GM12878 (cell line): ENCODE data around the gene MTMR3. TPM values are rescaled to one million over a fixed set of nuclear protein-coding genes. Genes with fewer than 3 reads are reported as not detected.

Experiments
- ATAC-seq: fragments of 200-7000 bp; cut with Tn5 transposase; 3 replicates; pipeline ENCODE4 v1.9.1; 2020; ENCODE audit warnings: mild to moderate bottlenecking, moderate library complexity
- BruUV-seq: library from RNA; stranded (reverse); fragments of 400-500 nt; replicated peaks from 2 replicates; lab custom pipeline; 2021; lab: Mats Ljungman, UMichigan
- CTCF ChIA-PET: fragments of 300-600 bp; sonication (Branson Sonifier 250); formaldehyde crosslinking; extraction: SDS; loops from one replicate; lab custom pipeline; 2021; ENCODE audit warnings: inconsistent platforms; lab: Yijun Ruan, JAX
- POLR2A ChIA-PET: fragments of 350-600 bp; formaldehyde crosslinking; extraction: SDS; loops from one replicate; lab custom pipeline; 2021; ENCODE audit warnings: inconsistent platforms; lab: Charles Lee
- RAD21 ChIA-PET: fragments of 300-600 bp; sonication (Branson Sonifier 250); formaldehyde crosslinking; loops from one replicate; lab custom pipeline; 2023; ENCODE audit warnings: antibody characterized with exemption; ENCODE audit not compliant: unreplicated experiment; lab: Charles Lee
- SMC1A ChIA-PET: fragments of 300-600 bp; sonication (Branson Sonifier 250); formaldehyde crosslinking; loops from one replicate; lab custom pipeline; 2023; ENCODE audit not compliant: unreplicated experiment, uncharacterized antibody; lab: Charles Lee
- DNase-seq: peaks from one replicate; pipeline ENCODE4 v3.0.0-alpha.2; 2011; ENCODE audit warnings: low read depth, low spot score
- FAIRE-seq: peaks from 3 replicates; lab custom pipeline; 2011; peaks lifted over from hg19 to GRCh38; lab: Jason Lieb, UNC
- H2AFZ ChIP-seq: 2 replicates; pipeline ENCODE4 v1.6.0; 2011; ENCODE audit warnings: low read depth, low read length, control low read depth; ENCODE audit not compliant: control insufficient read depth
- H3K27ac ChIP-seq: 2 replicates; pipeline ENCODE4 v1.5.1; 2011; ENCODE audit warnings: control low read depth; ENCODE audit not compliant: control insufficient read depth, insufficient read depth
- H3K27me3 ChIP-seq, 2 experiments: replicated peaks in 1 of 2; 2 replicates each; pipeline versions ENCODE4 v1.6.0 to v1.6.1; 2011; ENCODE audit warnings: low read length in 1 of 2; ENCODE audit not compliant: control insufficient read depth in 2 of 2, insufficient read depth in 2 of 2
- H3K36me3 ChIP-seq, 2 experiments: 2 replicates each; pipeline ENCODE4 v1.5.1; 2011; ENCODE audit warnings: low read length in 1 of 2; ENCODE audit not compliant: control insufficient read depth in 2 of 2, insufficient read depth in 2 of 2
- H3K4me1 ChIP-seq: 2 replicates; pipeline ENCODE4 v1.6.1; 2011; ENCODE audit warnings: mild to moderate bottlenecking, low read length, moderate library complexity, mixed read lengths; ENCODE audit not compliant: control insufficient read depth, insufficient read depth
- H3K4me2 ChIP-seq: 2 replicates; pipeline ENCODE4 v1.6.0; 2011; ENCODE audit warnings: control low read depth; ENCODE audit not compliant: control insufficient read depth, insufficient read depth
- H3K4me3 ChIP-seq: fragments of 200-600 bp; sonication (generic); 2 replicates; pipeline ENCODE4 v1.5.1; 2016
- H3K79me2 ChIP-seq: 2 replicates; pipeline ENCODE4 v1.6.0; 2011; ENCODE audit warnings: low read length; ENCODE audit not compliant: control insufficient read depth, insufficient read depth
- H3K9ac ChIP-seq: 2 replicates; pipeline ENCODE4 v1.8.0; 2011; ENCODE audit warnings: low read length, control low read depth, mixed read lengths; ENCODE audit not compliant: control insufficient read depth, insufficient read depth
- H3K9me3 ChIP-seq: replicated peaks from 3 replicates; pipeline ENCODE4 v1.5.1; 2011; ENCODE audit warnings: mild to moderate bottlenecking, low read length; ENCODE audit not compliant: control insufficient read depth, insufficient read depth
- H4K20me1 ChIP-seq: 2 replicates; pipeline ENCODE4 v1.6.0; 2011; ENCODE audit not compliant: control insufficient read depth, insufficient read depth
- BCL3 ChIP-seq: IDR thresholded peaks from 2 replicates; pipeline ENCODE4 v1.6.1; 2011; ENCODE audit warnings: borderline replicate concordance, low read depth, mild to moderate bottlenecking, moderate library complexity, low read length; ENCODE audit not compliant: insufficient read depth, poor library complexity, severe bottlenecking
- CREM ChIP-seq: IDR thresholded peaks from 2 replicates; pipeline ENCODE4 v1.6.1; 2014; ENCODE audit warnings: antibody characterized with exemption, low read depth
- MAX ChIP-seq: IDR thresholded peaks from 2 replicates; pipeline ENCODE4 v1.6.1; 2012; ENCODE audit warnings: low read depth, low read length, improper control_type of control experiment
- MXI1 ChIP-seq: fragments of 150-350 bp; IDR thresholded peaks from 2 replicates; pipeline ENCODE4 v1.6.1; 2011; ENCODE audit warnings: low read depth, mild to moderate bottlenecking, inconsistent platforms, low read length, improper control_type of control experiment
- NRF1 ChIP-seq: conservative IDR thresholded peaks from 2 replicates; pipeline ENCODE4 v1.6.1; 2011; ENCODE audit warnings: mild to moderate bottlenecking, low read depth, low read length, improper control_type of control experiment
- USF1 ChIP-seq: IDR thresholded peaks from 2 replicates; pipeline ENCODE4 v1.6.1; 2011; ENCODE audit warnings: borderline replicate concordance, low read depth, mild to moderate bottlenecking, moderate library complexity, mixed read lengths, low read length; ENCODE audit not compliant: insufficient read depth; ENCODE audit errors: extremely low read length
- ZBED1 ChIP-seq: IDR thresholded peaks from 2 replicates; pipeline ENCODE4 v1.6.1; 2016; ENCODE audit warnings: borderline replicate concordance
- WGBS: methylation state at CpG from one replicate; pipeline ENCODE4 v1.1.6; 2016; ENCODE audit warnings: low lambda C conversion rate; ENCODE audit not compliant: insufficient replicate concordance, insufficient coverage; ENCODE audit errors: missing lambda C conversion rate; 5-methylcytosine and 5-hydroxymethylcytosine counted together
- in situ Hi-C: fragments of 300-500 bp; cut with MboI; formaldehyde crosslinking; loops from 9 replicates; pipeline ENCODE4 v1.14.3; 2018; ENCODE audit warnings: mixed read lengths
- intact Hi-C: fragments of 100-400 bp; cut with micrococcal nuclease; formaldehyde crosslinking; loops from one replicate; pipeline ENCODE4 v1.14.2; 2022; ENCODE audit not compliant: unreplicated experiment
- polyA plus RNA-seq, 11 experiments: library from polyadenylated mRNA; depleted of rRNA in 4 of 11; unstranded in 6 of 11; stranded (reverse) in 5 of 11; fragments of >200 nt; fragmentation: Nextera tagmentation in 4 of 11; fragmentation: Illumina TruSeq in 1 of 11; extraction: Ambion mirVana in 4 of 11; extraction: Trizol in 1 of 11; gene quantifications; 1 replicate in 1 of 11; 2 replicates in 10 of 11; pipeline versions ENCODE4 v1.2.1 to v1.2.3, GENCODE V29; 2011 to 2016; ENCODE audit warnings: inconsistent platforms in 2 of 11, missing spikeins in 2 of 11, low read depth in 1 of 11
- total RNA-seq, 4 experiments: library from RNA; depleted of rRNA in 3 of 4; stranded (reverse); fragments of >200 nt in 3 of 4; fragmentation: Illumina TruSeq in 1 of 4; extraction: Trizol in 1 of 4; gene quantifications; 2 replicates each; pipeline versions ENCODE4 v1.2.1 to v1.2.3, GENCODE V29; 2013 to 2021
- TF ChIP-seq, protein P1 (sequence below): fragments of 450-650 bp; IDR thresholded peaks from 2 replicates; pipeline ENCODE4 v1.6.1; 2017; ENCODE audit warnings: mild to moderate bottlenecking, moderate library complexity
- TF ChIP-seq, protein P2 (sequence below): fragments of 450-650 bp; IDR thresholded peaks from 2 replicates; pipeline ENCODE4 v1.6.1; 2018; ENCODE audit warnings: mild to moderate bottlenecking, low read depth, moderate library complexity; ENCODE audit not compliant: partially characterized antibody
- TF ChIP-seq, protein P3 (sequence below): fragments of 450-650 bp; IDR thresholded peaks from 2 replicates; pipeline ENCODE4 v1.6.1; 2017; ENCODE audit warnings: low read depth, mild to moderate bottlenecking, moderate library complexity

MTMR3 gene
- total and polyA plus RNA-seq, 10 of the 15 experiments (the other 5 are each of a cell fraction or from before 2014, with no cell fraction given) = 1.4 to 23.7 (median 10.6) TPM

- BruUV-seq = no TSS peak
- Histone ChIP-seq H3K79me2 (no peaks in the 10 kb centered on the region), H2AFZ (no peak overlapping the region), H3K27ac (no peak overlapping the region), H3K9me3 (no peaks in the 10 kb centered on the region), H4K20me1 (no peaks in the 10 kb centered on the region; the same call in 1 of the 2 replicates), H3K27me3 (no peaks in the 10 kb centered on the region), H3K9ac (no peak overlapping the region), H3K4me2 (no peak overlapping the region), H3K4me1 (no peaks in the 10 kb centered on the region), H3K4me3 (no peak overlapping the region), H3K36me3 (peaks cover 3 to 6% of the 10 kb centered on the region in 2 experiments)
- 82% methylated on average over 2 of the region's 2 CpGs for WGBS
- RAD21 ChIA-PET = interaction anchor here (0.6 kb wide), 1 partner anchor 159 kb away, joined by 3 read pairs; no protein-coding TSS in a partner anchor
- TF ChIP-seq MAX (no peak), USF1 (no peak), ZBED1 (no peak), MXI1 (no peak), NRF1 (no peak), BCL3 (no peak), CREM (no peak)
- TF ChIP-seq, protein P1, sequence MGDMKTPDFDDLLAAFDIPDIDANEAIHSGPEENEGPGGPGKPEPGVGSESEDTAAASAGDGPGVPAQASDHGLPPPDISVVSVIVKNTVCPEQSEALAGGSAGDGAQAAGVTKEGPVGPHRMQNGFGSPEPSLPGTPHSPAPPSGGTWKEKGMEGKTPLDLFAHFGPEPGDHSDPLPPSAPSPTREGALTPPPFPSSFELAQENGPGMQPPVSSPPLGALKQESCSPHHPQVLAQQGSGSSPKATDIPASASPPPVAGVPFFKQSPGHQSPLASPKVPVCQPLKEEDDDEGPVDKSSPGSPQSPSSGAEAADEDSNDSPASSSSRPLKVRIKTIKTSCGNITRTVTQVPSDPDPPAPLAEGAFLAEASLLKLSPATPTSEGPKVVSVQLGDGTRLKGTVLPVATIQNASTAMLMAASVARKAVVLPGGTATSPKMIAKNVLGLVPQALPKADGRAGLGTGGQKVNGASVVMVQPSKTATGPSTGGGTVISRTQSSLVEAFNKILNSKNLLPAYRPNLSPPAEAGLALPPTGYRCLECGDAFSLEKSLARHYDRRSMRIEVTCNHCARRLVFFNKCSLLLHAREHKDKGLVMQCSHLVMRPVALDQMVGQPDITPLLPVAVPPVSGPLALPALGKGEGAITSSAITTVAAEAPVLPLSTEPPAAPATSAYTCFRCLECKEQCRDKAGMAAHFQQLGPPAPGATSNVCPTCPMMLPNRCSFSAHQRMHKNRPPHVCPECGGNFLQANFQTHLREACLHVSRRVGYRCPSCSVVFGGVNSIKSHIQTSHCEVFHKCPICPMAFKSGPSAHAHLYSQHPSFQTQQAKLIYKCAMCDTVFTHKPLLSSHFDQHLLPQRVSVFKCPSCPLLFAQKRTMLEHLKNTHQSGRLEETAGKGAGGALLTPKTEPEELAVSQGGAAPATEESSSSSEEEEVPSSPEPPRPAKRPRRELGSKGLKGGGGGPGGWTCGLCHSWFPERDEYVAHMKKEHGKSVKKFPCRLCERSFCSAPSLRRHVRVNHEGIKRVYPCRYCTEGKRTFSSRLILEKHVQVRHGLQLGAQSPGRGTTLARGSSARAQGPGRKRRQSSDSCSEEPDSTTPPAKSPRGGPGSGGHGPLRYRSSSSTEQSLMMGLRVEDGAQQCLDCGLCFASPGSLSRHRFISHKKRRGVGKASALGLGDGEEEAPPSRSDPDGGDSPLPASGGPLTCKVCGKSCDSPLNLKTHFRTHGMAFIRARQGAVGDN = no peak
- TF ChIP-seq, protein P2, sequence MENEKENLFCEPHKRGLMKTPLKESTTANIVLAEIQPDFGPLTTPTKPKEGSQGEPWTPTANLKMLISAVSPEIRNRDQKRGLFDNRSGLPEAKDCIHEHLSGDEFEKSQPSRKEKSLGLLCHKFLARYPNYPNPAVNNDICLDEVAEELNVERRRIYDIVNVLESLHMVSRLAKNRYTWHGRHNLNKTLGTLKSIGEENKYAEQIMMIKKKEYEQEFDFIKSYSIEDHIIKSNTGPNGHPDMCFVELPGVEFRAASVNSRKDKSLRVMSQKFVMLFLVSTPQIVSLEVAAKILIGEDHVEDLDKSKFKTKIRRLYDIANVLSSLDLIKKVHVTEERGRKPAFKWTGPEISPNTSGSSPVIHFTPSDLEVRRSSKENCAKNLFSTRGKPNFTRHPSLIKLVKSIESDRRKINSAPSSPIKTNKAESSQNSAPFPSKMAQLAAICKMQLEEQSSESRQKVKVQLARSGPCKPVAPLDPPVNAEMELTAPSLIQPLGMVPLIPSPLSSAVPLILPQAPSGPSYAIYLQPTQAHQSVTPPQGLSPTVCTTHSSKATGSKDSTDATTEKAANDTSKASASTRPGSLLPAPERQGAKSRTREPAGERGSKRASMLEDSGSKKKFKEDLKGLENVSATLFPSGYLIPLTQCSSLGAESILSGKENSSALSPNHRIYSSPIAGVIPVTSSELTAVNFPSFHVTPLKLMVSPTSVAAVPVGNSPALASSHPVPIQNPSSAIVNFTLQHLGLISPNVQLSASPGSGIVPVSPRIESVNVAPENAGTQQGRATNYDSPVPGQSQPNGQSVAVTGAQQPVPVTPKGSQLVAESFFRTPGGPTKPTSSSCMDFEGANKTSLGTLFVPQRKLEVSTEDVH = no peak
- TF ChIP-seq, protein P3, sequence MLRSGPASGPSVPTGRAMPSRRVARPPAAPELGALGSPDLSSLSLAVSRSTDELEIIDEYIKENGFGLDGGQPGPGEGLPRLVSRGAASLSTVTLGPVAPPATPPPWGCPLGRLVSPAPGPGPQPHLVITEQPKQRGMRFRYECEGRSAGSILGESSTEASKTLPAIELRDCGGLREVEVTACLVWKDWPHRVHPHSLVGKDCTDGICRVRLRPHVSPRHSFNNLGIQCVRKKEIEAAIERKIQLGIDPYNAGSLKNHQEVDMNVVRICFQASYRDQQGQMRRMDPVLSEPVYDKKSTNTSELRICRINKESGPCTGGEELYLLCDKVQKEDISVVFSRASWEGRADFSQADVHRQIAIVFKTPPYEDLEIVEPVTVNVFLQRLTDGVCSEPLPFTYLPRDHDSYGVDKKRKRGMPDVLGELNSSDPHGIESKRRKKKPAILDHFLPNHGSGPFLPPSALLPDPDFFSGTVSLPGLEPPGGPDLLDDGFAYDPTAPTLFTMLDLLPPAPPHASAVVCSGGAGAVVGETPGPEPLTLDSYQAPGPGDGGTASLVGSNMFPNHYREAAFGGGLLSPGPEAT = no peak
- ATAC-seq = no peak
- POLR2A ChIA-PET = no interaction called here
- CTCF ChIA-PET = interaction anchor here (1.5 kb wide), 1 partner anchor 321 kb away, joined by 4 read pairs; no protein-coding TSS in a partner anchor
- no peak for FAIRE-seq
- in situ Hi-C loops = no loop called here
- no peak for DNase-seq
- SMC1A ChIA-PET = no interaction called here
- intact Hi-C loops = no loop called here
Measured at GRCh38 chr22:30010789-30011405, 127.9 kb downstream of the MTMR3 start.
